SK-N-MC (cell line): ENCODE data around the gene CENPA.
"Not testable (repeated sequence)": the region's sequence is repeated elsewhere in the genome, so short reads cannot be mapped to it uniquely, and the experiment has no call there.

ENCODE experiments used
- DNase-seq: peaks from one replicate; pipeline ENCODE4 v3.0.0-alpha.2; 2011; ENCODE audit warnings: low read depth, low spot score
- H3K27ac ChIP-seq: fragments of 200-600 bp; sonication (generic); 2 replicates; pipeline ENCODE4 v1.5.1; 2016; ENCODE audit warnings: mixed run types
- H3K36me3 ChIP-seq: fragments of 200-600 bp; sonication (generic); 2 replicates; pipeline ENCODE4 v1.6.1; 2017; ENCODE audit warnings: antibody characterized with exemption, low read length, mixed read lengths; ENCODE audit not compliant: insufficient read depth
- H3K4me3 ChIP-seq: fragments of 200-600 bp; sonication (generic); 2 replicates; pipeline ENCODE4 v1.5.1; 2016
- H3K9ac ChIP-seq: fragments of 200-600 bp; sonication (generic); 2 replicates; pipeline ENCODE4 v1.8.0; 2017; ENCODE audit warnings: mixed run types, mixed read lengths; ENCODE audit not compliant: insufficient read length
- H3K9me3 ChIP-seq: fragments of 200-600 bp; sonication (generic); 2 replicates; pipeline ENCODE4 v1.6.1; 2017; ENCODE audit warnings: low read depth, mild to moderate bottlenecking, antibody characterized with exemption, low read length, moderate library complexity, mixed read lengths
- EZH2 ChIP-seq: fragments of 200-600 bp; sonication (generic); IDR thresholded peaks from one replicate; pipeline ENCODE4 v1.6.1; 2017; ENCODE audit warnings: antibody characterized with exemption
- FOXP2 ChIP-seq: optimal IDR thresholded peaks from 2 replicates; pipeline ENCODE3; 2011; ENCODE audit warnings: mild to moderate bottlenecking, moderate library complexity; ENCODE audit not compliant: insufficient read depth; ENCODE audit errors: extremely low read length, control extremely low read depth
- POLR2AphosphoS5 ChIP-seq: IDR thresholded peaks from 2 replicates; pipeline ENCODE4 v1.6.1; 2012; ENCODE audit warnings: mild to moderate bottlenecking, low read depth, low read length, borderline replicate concordance

Gene CENPA

GRCh38 chr2:26812731-26813130 is 26.9 kb downstream of the CENPA start:
- Histone ChIP-seq H3K9me3 (no peaks in the 10 kb centered on the region), H3K9ac (no peak overlapping the region), H3K27ac (no peak overlapping the region), H3K4me3 (no peak overlapping the region), H3K36me3 (no peaks in the 10 kb centered on the region)
- no peak for DNase-seq
- TF ChIP-seq POLR2AphosphoS5 (no peak), FOXP2 (no peak), EZH2 (no peak)

- H3K9ac ChIP-seq, DNase-seq, H3K36me3 ChIP-seq, H3K4me3 ChIP-seq, H3K27ac ChIP-seq, H3K9me3 ChIP-seq: not testable (repeated sequence)
These were observed 28.4 kb downstream of the CENPA start for GRCh38 chr2:26814072-26814765.

- Histone ChIP-seq H3K36me3 (no peaks in the 10 kb centered on the region), H3K9me3 (no peaks in the 10 kb centered on the region), H3K9ac (no peak overlapping the region), H3K27ac (no peak overlapping the region), H3K4me3 (no peak overlapping the region)
- no peak for DNase-seq
- TF ChIP-seq POLR2AphosphoS5 (no peak), EZH2 (no peak), FOXP2 (no peak)
These were observed 31.0 kb downstream of the CENPA start for GRCh38 chr2:26816893-26817292.

GRCh38 chr2:26818255-26818654 is 32.4 kb downstream of the CENPA start:
- Histone ChIP-seq H3K9me3 (no peaks in the 10 kb centered on the region), H3K27ac (no peak overlapping the region), H3K4me3 (no peak overlapping the region), H3K36me3 (no peaks in the 10 kb centered on the region), H3K9ac (no peak overlapping the region)
- no peak for DNase-seq
- no peak for TF ChIP-seq FOXP2
- no peak for TF ChIP-seq POLR2AphosphoS5
- TF ChIP-seq EZH2, result no peak

GRCh38 chr2:26818972-26819371 is 33.1 kb downstream of the CENPA start:
- H3K9me3 ChIP-seq, result no peaks in the 10 kb centered on the region
- H3K9ac ChIP-seq, result no peak overlapping the region
- H3K36me3 ChIP-seq, result no peaks in the 10 kb centered on the region
- TF ChIP-seq FOXP2, result no peak
- no peak for TF ChIP-seq POLR2AphosphoS5
- no peak for TF ChIP-seq EZH2
- no peak overlapping the region for H3K4me3 ChIP-seq
- no peak for DNase-seq
- no peak overlapping the region for H3K27ac ChIP-seq

- TF ChIP-seq POLR2AphosphoS5, result no peak
- no peak for TF ChIP-seq EZH2
- no peak for TF ChIP-seq FOXP2
- Histone ChIP-seq H3K9ac (no peak overlapping the region), H3K4me3 (no peak overlapping the region), H3K36me3 (no peaks in the 10 kb centered on the region), H3K27ac (no peak overlapping the region), H3K9me3 (no peaks in the 10 kb centered on the region)
- DNase-seq, result no peak
These were observed 35.1 kb downstream of the CENPA start for GRCh38 chr2:26820932-26821331.

GRCh38 chr2:26822877-26823276 is 37.0 kb downstream of the CENPA start:
- Histone ChIP-seq H3K4me3 (no peak overlapping the region), H3K9me3 (no peaks in the 10 kb centered on the region), H3K9ac (no peak overlapping the region), H3K27ac (no peak overlapping the region), H3K36me3 (no peaks in the 10 kb centered on the region)
- DNase-seq, result no peak
- TF ChIP-seq FOXP2 (no peak), EZH2 (no peak), POLR2AphosphoS5 (no peak)

GRCh38 chr2:26838121-26838906 is 52.5 kb downstream of the CENPA start:
- Histone ChIP-seq H3K27ac (no peak overlapping the region), H3K4me3 (no peak overlapping the region), H3K9me3 (no peaks in the 10 kb centered on the region), H3K9ac (no peak overlapping the region), H3K36me3 (no peaks in the 10 kb centered on the region)
- no peak for TF ChIP-seq EZH2
- no peak for TF ChIP-seq POLR2AphosphoS5
- TF ChIP-seq FOXP2, result no peak
- peak; percentile 28 for DNase-seq

- H3K36me3 ChIP-seq, result no peaks in the 10 kb centered on the region
- no peak overlapping the region for H3K27ac ChIP-seq
- no peak for TF ChIP-seq POLR2AphosphoS5
- no peak for TF ChIP-seq EZH2
- TF ChIP-seq FOXP2, result no peak
- no peak for DNase-seq
- no peak overlapping the region for H3K9ac ChIP-seq
- H3K4me3 ChIP-seq, result no peak overlapping the region
- H3K9me3 ChIP-seq, result no peaks in the 10 kb centered on the region
These were observed 55.2 kb downstream of the CENPA start for GRCh38 chr2:26840937-26841610.
